CD14-positive monocyte (primary cell): ENCODE data around the gene WDR33. TPM values are rescaled to one million over a fixed set of nuclear protein-coding genes. Genes with fewer than 3 reads are reported as not detected.

Experiments
- DNase-seq, 3 donors: peaks; one replicate each; pipeline ENCODE4 v3.0.0-alpha.2; 2011 to 2022
- H2AFZ ChIP-seq: 2 replicates; pipeline ENCODE4 v1.6.0; 2012; ENCODE audit warnings: mild to moderate bottlenecking, low read depth, low read length, inconsistent platforms; ENCODE audit not compliant: insufficient read depth, poor library complexity, severe bottlenecking
- H3K27ac ChIP-seq, 2 donors: 1 replicate in 1 of 2; 2 replicates in 1 of 2; pipeline ENCODE4 v1.5.1; 2012 to 2013; ENCODE audit warnings: low read length in 2 of 2, control low read depth in 1 of 2, inconsistent platforms in 1 of 2, low read depth in 1 of 2, mild to moderate bottlenecking in 1 of 2
- H3K27me3 ChIP-seq, 2 donors: one replicate each; pipeline versions ENCODE4 v1.6.0 to v1.6.1; 2011 to 2013; ENCODE audit warnings: low read length in 2 of 2; ENCODE audit not compliant: control insufficient read depth in 2 of 2, insufficient read depth in 2 of 2
- H3K36me3 ChIP-seq, 2 donors: replicated peaks in 1 of 2; 1 replicate in 1 of 2; 2 replicates in 1 of 2; pipeline versions ENCODE4 v1.5.1 to v1.6.1; 2012 to 2013; ENCODE audit warnings: low read length in 2 of 2, control low read depth in 1 of 2, inconsistent platforms in 1 of 2, mild to moderate bottlenecking in 1 of 2; ENCODE audit not compliant: insufficient read depth in 2 of 2, control insufficient read depth in 1 of 2
- H3K4me1 ChIP-seq, 2 donors: 1 replicate in 1 of 2; 2 replicates in 1 of 2; pipeline versions ENCODE4 v1.5.1 to v1.6.1; 2012 to 2013; ENCODE audit warnings: low read length in 2 of 2, control low read depth in 1 of 2, inconsistent platforms in 1 of 2, mild to moderate bottlenecking in 1 of 2, moderate library complexity in 1 of 2; ENCODE audit not compliant: insufficient read depth in 2 of 2, control insufficient read depth in 1 of 2
- H3K4me2 ChIP-seq: replicated peaks from 2 replicates; pipeline ENCODE3; 2012; ENCODE audit warnings: low read length, moderate library complexity, mild to moderate bottlenecking; ENCODE audit not compliant: poor library complexity, severe bottlenecking; ENCODE audit errors: extremely low read depth
- H3K4me3 ChIP-seq, 3 experiments: fragments of 200-600 bp in 1 of 3; sonication (generic) in 1 of 3; replicated peaks in 1 of 3; 1 replicate in 2 of 3; 2 replicates in 1 of 3; pipeline ENCODE4 v1.5.1; 2011 to 2013; ENCODE audit warnings: low read length in 3 of 3, mild to moderate bottlenecking in 3 of 3, control low read depth in 2 of 3, low read depth in 2 of 3, inconsistent platforms in 1 of 3, moderate library complexity in 1 of 3
- H3K79me2 ChIP-seq: 2 replicates; pipeline ENCODE4 v1.6.0; 2012; ENCODE audit warnings: mild to moderate bottlenecking, control low read depth, inconsistent platforms, low read length, moderate library complexity; ENCODE audit not compliant: insufficient read depth
- H3K9ac ChIP-seq: 2 replicates; pipeline ENCODE4 v1.6.0; 2017; ENCODE audit warnings: low read length, mild to moderate bottlenecking; ENCODE audit not compliant: insufficient read depth, poor library complexity, severe bottlenecking
- H3K9me3 ChIP-seq, 2 donors: replicated peaks in 1 of 2; 1 replicate in 1 of 2; 2 replicates in 1 of 2; pipeline versions ENCODE4 v1.5.1 to v1.6.1; 2012 to 2013; ENCODE audit warnings: low read length in 2 of 2, control low read depth in 1 of 2; ENCODE audit not compliant: control insufficient read depth in 1 of 2, insufficient read depth in 1 of 2
- H4K20me1 ChIP-seq: 2 replicates; pipeline ENCODE4 v1.6.0; 2012; ENCODE audit warnings: mild to moderate bottlenecking, low read length, control low read depth, moderate library complexity; ENCODE audit not compliant: insufficient read depth
- H3K27ac Mint-ChIP-seq, 7 donors: one replicate each; pipeline ENCODE4 v1.8.0; 2020; ENCODE audit warnings: mild to moderate bottlenecking in 7 of 7, mixed read lengths in 7 of 7, moderate library complexity in 6 of 7, inconsistent platforms in 2 of 7
- H3K27me3 Mint-ChIP-seq, 3 donors: one replicate each; pipeline ENCODE4 v1.8.0; 2021 to 2022; ENCODE audit warnings: low read depth in 3 of 3, mild to moderate bottlenecking in 3 of 3, mixed read lengths in 3 of 3, moderate library complexity in 3 of 3, inconsistent platforms in 1 of 3
- H3K36me3 Mint-ChIP-seq, 2 donors: one replicate each; pipeline ENCODE4 v1.8.0; 2020; ENCODE audit warnings: mixed read lengths in 2 of 2, inconsistent platforms in 1 of 2, mild to moderate bottlenecking in 1 of 2
- H3K4me1 Mint-ChIP-seq: one replicate; pipeline ENCODE4 v1.8.0; 2020; ENCODE audit warnings: mild to moderate bottlenecking, mixed read lengths
- H3K4me3 Mint-ChIP-seq, 2 donors: one replicate each; pipeline ENCODE4 v1.8.0; 2020; ENCODE audit warnings: mild to moderate bottlenecking in 2 of 2, mixed read lengths in 2 of 2, moderate library complexity in 1 of 2
- H3K9me3 Mint-ChIP-seq, 7 donors: one replicate each; pipeline ENCODE4 v1.8.0; 2020 to 2022; ENCODE audit warnings: mixed read lengths in 7 of 7, mild to moderate bottlenecking in 6 of 7, moderate library complexity in 6 of 7, inconsistent platforms in 2 of 7
- CTCF ChIP-seq: fragments of 200-600 bp; IDR thresholded peaks from one replicate; pipeline ENCODE4 v1.8.0; 2022; ENCODE audit warnings: antibody characterized with exemption, mild to moderate bottlenecking
- WGBS: methylation state at CpG from one replicate; pipeline ENCODE4 v1.1.5; 2013; ENCODE audit warnings: missing lambda C conversion rate; ENCODE audit not compliant: insufficient coverage; 5-methylcytosine and 5-hydroxymethylcytosine counted together
- intact Hi-C, 2 donors: fragments of 100-400 bp; cut with micrococcal nuclease; formaldehyde crosslinking; loops; one replicate each; pipeline versions ENCODE4 v1.15.0 to v1.15.1; 2023
- polyA plus RNA-seq, 3 donors: library from polyadenylated mRNA; depleted of rRNA in 1 of 3; unstranded in 2 of 3; stranded (reverse) in 1 of 3; fragments of 300-500 nt in 2 of 3; fragments of >200 nt in 1 of 3; fragmentation: Illumina TruSeq in 2 of 3; gene quantifications; 1 replicate in 2 of 3; 2 replicates in 1 of 3; pipeline ENCODE4 v1.2.3, GENCODE V29; 2012 to 2021

Gene WDR33
- polyA plus RNA-seq, 3 donors: 12.5 to 19.6 (median 12.6) TPM

- Histone ChIP-seq H3K4me2 (no peak overlapping the region), H3K79me2 (peaks cover 84% of the 10 kb centered on the region)
- intact Hi-C loops: no loop called here
Observed at GRCh38 chr2:127853671-127854070, 42.7 kb upstream of the WDR33 start.

DNA sequence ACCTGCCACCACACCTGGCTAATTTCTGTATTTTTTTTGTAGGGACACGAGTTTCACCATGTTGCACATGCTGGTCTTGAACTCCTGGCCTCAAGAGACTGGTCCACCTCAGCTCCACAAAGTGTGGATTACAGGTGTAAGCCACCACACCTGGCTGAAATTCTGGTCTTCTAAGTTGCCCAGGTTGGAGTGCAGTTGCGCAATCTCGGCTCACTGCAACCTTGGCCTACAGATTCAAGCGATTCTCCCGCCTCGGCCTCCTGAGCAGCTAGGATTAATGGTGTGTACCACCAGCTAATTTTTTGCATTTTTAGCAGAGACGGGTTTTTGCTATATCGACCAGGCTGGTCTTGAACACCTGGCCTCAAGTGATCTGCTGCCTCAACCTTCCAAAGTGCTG lies 41.4 kb upstream of the WDR33 start:
- H3K4me1 Mint-ChIP-seq: peaks cover 28% of the 10 kb centered on the region
- no peaks in the 10 kb centered on the region for H3K27me3 Mint-ChIP-seq
- H3K9me3 Mint-ChIP-seq: no peaks in the 10 kb centered on the region
- Histone ChIP-seq H3K9ac (no peak overlapping the region), H2AFZ (no peak overlapping the region), H4K20me1 (peaks cover 51% of the 10 kb centered on the region), H3K27ac (no peak overlapping the region), H3K79me2 (peaks cover 80% of the 10 kb centered on the region), H3K9me3 (no peaks in the 10 kb centered on the region), H3K4me3 (no peak overlapping the region), H3K4me2 (no peak overlapping the region), H3K4me1 (peaks cover 8 to 24% of the 10 kb centered on the region in 2 donors), H3K27me3 (no peaks in the 10 kb centered on the region), H3K36me3 (peaks cover 32 to 67% of the 10 kb centered on the region in 2 donors)
- no peak for DNase-seq
- TF ChIP-seq CTCF: no peak
- 98% methylated on average over 7 of the region's 8 CpGs for WGBS
- peak overlapping the region in 2 of 7 donors; percentile 50 to 68 for H3K27ac Mint-ChIP-seq
- H3K4me3 Mint-ChIP-seq: no peak overlapping the region
- H3K36me3 Mint-ChIP-seq: peaks cover 45 to 64% of the 10 kb centered on the region in 2 donors
- intact Hi-C loops: no loop called here

More at GRCh38 chr2:127853671-127854070, 42.7 kb upstream of the WDR33 start:
- Histone ChIP-seq H3K4me3 (no peak overlapping the region), H2AFZ (no peak overlapping the region), H3K9me3 (no peaks in the 10 kb centered on the region), H3K4me1 (peaks cover 14 to 32% of the 10 kb centered on the region in 2 donors), H3K27ac (no peak overlapping the region), H4K20me1 (peaks cover 51% of the 10 kb centered on the region), H3K36me3 (peaks cover 25 to 54% of the 10 kb centered on the region in 2 donors), H3K9ac (no peak overlapping the region), H3K27me3 (no peaks in the 10 kb centered on the region)
- Mint-ChIP-seq H3K36me3 (peaks cover 36 to 51% of the 10 kb centered on the region in 2 donors), H3K27ac (peak overlapping the region in 2 of 7 donors; percentile 17 to 57), H3K4me3 (no peak overlapping the region), H3K4me1 (peaks cover 34% of the 10 kb centered on the region), H3K27me3 (peaks cover 0 to 4% (median 3%) of the 10 kb centered on the region in 3 donors), H3K9me3 (no peaks in the 10 kb centered on the region)
- no peak for TF ChIP-seq CTCF
- 43% methylated on average over 1 of the region's 4 CpGs for WGBS
- DNase-seq: no peak
